ENCODE measurements around the gene PLA2G2C.
"Not testable (repeated sequence)": the region's sequence is repeated elsewhere in the genome, so short reads cannot be mapped to it uniquely, and the experiment has no call there.

The PLA2G2C gene

GRCh38 chr1:20185834-20186782 is at the start of gene PLA2G2C, which contains the start of gene UBXN10:
PLA2G2C (minus strand) TSS chr1:20186518; CDS start chr1:20177363, 9,155 bp downstream.
UBXN10 (plus strand) TSS chr1:20186096; CDS start chr1:20190562, 4,466 bp downstream.
- peaks cover 56% of the 10 kb centered on the region for H3K27me3 ChIP-seq (ENCODE audit: insufficient read depth, low read length)
- peak within 1 kb of the TSS; percentile 71 for H3K4me3 ChIP-seq (ENCODE audit: low read length)
- no peak within 1 kb of the TSS for H3K27ac ChIP-seq (ENCODE audit: low read length)
- H3K9me3 ChIP-seq (ENCODE audit: insufficient read depth, low read depth, low read length): no peaks in the 10 kb centered on the region
- H3K9ac ChIP-seq (ENCODE audit: low read depth, low read length): peak within 1 kb of the TSS; percentile 54; the same call in 1 of the 2 replicates
- no peaks in the 10 kb centered on the region for H3K4me1 ChIP-seq (ENCODE audit: insufficient read depth, low read length)
- no peaks in the 10 kb centered on the region for H3K36me3 ChIP-seq (ENCODE audit: insufficient read depth, low read depth, low read length)

GRCh38 chr1:20234788-20235535 is 48.6 kb upstream of the PLA2G2C start:
- H3K36me3 ChIP-seq (ENCODE audit: insufficient read depth, low read depth, low read length): no peaks in the 10 kb centered on the region
- H3K4me3 ChIP-seq (ENCODE audit: low read length): no peak overlapping the region
- H3K27me3 ChIP-seq (ENCODE audit: insufficient read depth, low read length): no peaks in the 10 kb centered on the region
- no peak overlapping the region for H3K9ac ChIP-seq (ENCODE audit: low read depth, low read length)
- no peak overlapping the region for H3K27ac ChIP-seq (ENCODE audit: low read length)
- H3K9me3 ChIP-seq (ENCODE audit: insufficient read depth, low read depth, low read length): no peaks in the 10 kb centered on the region
- H3K4me1 ChIP-seq (ENCODE audit: insufficient read depth, low read length): no peaks in the 10 kb centered on the region

GRCh38 chr1:20233866-20234265 is 47.5 kb upstream of the PLA2G2C start:
- no peaks in the 10 kb centered on the region for H3K36me3 ChIP-seq (ENCODE audit: insufficient read depth, low read depth, low read length)
- H3K9ac ChIP-seq (ENCODE audit: low read depth, low read length): no peak overlapping the region
- no peak overlapping the region for H3K4me3 ChIP-seq (ENCODE audit: low read length)
- H3K9me3 ChIP-seq (ENCODE audit: insufficient read depth, low read depth, low read length): no peaks in the 10 kb centered on the region
- H3K4me1 ChIP-seq (ENCODE audit: insufficient read depth, low read length): no peaks in the 10 kb centered on the region
- peaks cover 2% of the 10 kb centered on the region; the same call in 1 of the 2 replicates for H3K27me3 ChIP-seq (ENCODE audit: insufficient read depth, low read length)
- H3K27ac ChIP-seq (ENCODE audit: low read length): no peak overlapping the region

GRCh38 chr1:20233394-20233793 is 47.1 kb upstream of the PLA2G2C start:
- H3K4me3 ChIP-seq (ENCODE audit: low read length): no peak overlapping the region
- H3K27me3 ChIP-seq (ENCODE audit: insufficient read depth, low read length): peaks cover 6% of the 10 kb centered on the region; the same call in 1 of the 2 replicates
- no peaks in the 10 kb centered on the region for H3K9me3 ChIP-seq (ENCODE audit: insufficient read depth, low read depth, low read length)
- H3K4me1 ChIP-seq (ENCODE audit: insufficient read depth, low read length): no peaks in the 10 kb centered on the region
- H3K36me3 ChIP-seq (ENCODE audit: insufficient read depth, low read depth, low read length): no peaks in the 10 kb centered on the region
- H3K9ac ChIP-seq (ENCODE audit: low read depth, low read length): no peak overlapping the region
- H3K27ac ChIP-seq (ENCODE audit: low read length): no peak overlapping the region

GRCh38 chr1:20232564-20232963 is 46.2 kb upstream of the PLA2G2C start:
- H3K9me3 ChIP-seq (ENCODE audit: insufficient read depth, low read depth, low read length); H3K36me3 ChIP-seq (ENCODE audit: insufficient read depth, low read depth, low read length); H3K9ac ChIP-seq (ENCODE audit: low read depth, low read length); H3K4me1 ChIP-seq (ENCODE audit: insufficient read depth, low read length); H3K27ac ChIP-seq (ENCODE audit: low read length); H3K4me3 ChIP-seq (ENCODE audit: low read length); H3K27me3 ChIP-seq (ENCODE audit: insufficient read depth, low read length): not testable (repeated sequence)

- H3K4me1 ChIP-seq (ENCODE audit: insufficient read depth, low read length): no peaks in the 10 kb centered on the region
- no peaks in the 10 kb centered on the region for H3K9me3 ChIP-seq (ENCODE audit: insufficient read depth, low read depth, low read length)
- peaks cover 26% of the 10 kb centered on the region for H3K27me3 ChIP-seq (ENCODE audit: insufficient read depth, low read length)
- no peak overlapping the region for H3K4me3 ChIP-seq (ENCODE audit: low read length)
- H3K9ac ChIP-seq (ENCODE audit: low read depth, low read length): no peak overlapping the region
- H3K36me3 ChIP-seq (ENCODE audit: insufficient read depth, low read depth, low read length): no peaks in the 10 kb centered on the region
- H3K27ac ChIP-seq (ENCODE audit: low read length): no peak overlapping the region
These were observed 42.9 kb upstream of the PLA2G2C start for GRCh38 chr1:20229171-20229570.

GRCh38 chr1:20228314-20228825 is 42.1 kb upstream of the PLA2G2C start:
- no peak overlapping the region for H3K27ac ChIP-seq (ENCODE audit: low read length)
- H3K4me1 ChIP-seq (ENCODE audit: insufficient read depth, low read length): no peaks in the 10 kb centered on the region
- no peaks in the 10 kb centered on the region for H3K36me3 ChIP-seq (ENCODE audit: insufficient read depth, low read depth, low read length)
- no peaks in the 10 kb centered on the region for H3K9me3 ChIP-seq (ENCODE audit: insufficient read depth, low read depth, low read length)
- H3K27me3 ChIP-seq (ENCODE audit: insufficient read depth, low read length): peaks cover 32% of the 10 kb centered on the region
- no peak overlapping the region for H3K9ac ChIP-seq (ENCODE audit: low read depth, low read length)
- no peak overlapping the region for H3K4me3 ChIP-seq (ENCODE audit: low read length)

- Histone ChIP-seq H3K9ac (ENCODE audit: low read depth, low read length) (no peak overlapping the region), H3K4me3 (ENCODE audit: low read length) (no peak overlapping the region), H3K4me1 (ENCODE audit: insufficient read depth, low read length) (no peaks in the 10 kb centered on the region), H3K36me3 (ENCODE audit: insufficient read depth, low read depth, low read length) (no peaks in the 10 kb centered on the region), H3K27me3 (ENCODE audit: insufficient read depth, low read length) (peaks cover 39% of the 10 kb centered on the region), H3K9me3 (ENCODE audit: insufficient read depth, low read depth, low read length) (no peaks in the 10 kb centered on the region), H3K27ac (ENCODE audit: low read length) (no peak overlapping the region)
These were observed 41.4 kb upstream of the PLA2G2C start for GRCh38 chr1:20227704-20228103.

- peaks cover 51% of the 10 kb centered on the region for H3K27me3 ChIP-seq (ENCODE audit: insufficient read depth, low read length)
- no peaks in the 10 kb centered on the region for H3K9me3 ChIP-seq (ENCODE audit: insufficient read depth, low read depth, low read length)
- no peak overlapping the region for H3K4me3 ChIP-seq (ENCODE audit: low read length)
- no peaks in the 10 kb centered on the region for H3K36me3 ChIP-seq (ENCODE audit: insufficient read depth, low read depth, low read length)
- no peak overlapping the region for H3K9ac ChIP-seq (ENCODE audit: low read depth, low read length)
- H3K27ac ChIP-seq (ENCODE audit: low read length): no peak overlapping the region
- no peaks in the 10 kb centered on the region for H3K4me1 ChIP-seq (ENCODE audit: insufficient read depth, low read length)
These were observed 38.2 kb upstream of the PLA2G2C start for GRCh38 chr1:20224546-20224945.

- Histone ChIP-seq H3K9ac (ENCODE audit: low read depth, low read length) (no peak overlapping the region), H3K9me3 (ENCODE audit: insufficient read depth, low read depth, low read length) (no peaks in the 10 kb centered on the region), H3K4me3 (ENCODE audit: low read length) (peak overlapping the region; percentile 24; the same call in 1 of the 2 replicates), H3K27ac (ENCODE audit: low read length) (no peak overlapping the region), H3K27me3 (ENCODE audit: insufficient read depth, low read length) (peaks cover 48% of the 10 kb centered on the region), H3K4me1 (ENCODE audit: insufficient read depth, low read length) (no peaks in the 10 kb centered on the region), H3K36me3 (ENCODE audit: insufficient read depth, low read depth, low read length) (no peaks in the 10 kb centered on the region)
These were observed 37.5 kb upstream of the PLA2G2C start for GRCh38 chr1:20223551-20224419.

GRCh38 chr1:20223106-20223505 is 36.8 kb upstream of the PLA2G2C start:
- H3K27ac ChIP-seq (ENCODE audit: low read length): no peak overlapping the region
- no peak overlapping the region for H3K4me3 ChIP-seq (ENCODE audit: low read length)
- H3K9me3 ChIP-seq (ENCODE audit: insufficient read depth, low read depth, low read length): no peaks in the 10 kb centered on the region
- no peak overlapping the region for H3K9ac ChIP-seq (ENCODE audit: low read depth, low read length)
- no peaks in the 10 kb centered on the region for H3K36me3 ChIP-seq (ENCODE audit: insufficient read depth, low read depth, low read length)
- no peaks in the 10 kb centered on the region for H3K4me1 ChIP-seq (ENCODE audit: insufficient read depth, low read length)
- H3K27me3 ChIP-seq (ENCODE audit: insufficient read depth, low read length): peaks cover 43% of the 10 kb centered on the region
